Tibial nerve (tissue), 4 donors: Measurements from ENCODE around the gene HES6.

Experiments used
- CTCF ChIP-seq, 5 experiments: fragments of 200-600 bp in 3 of 5; fragments of 450-650 bp in 2 of 5; sonication (generic) in 3 of 5; IDR thresholded peaks; one replicate each; pipeline ENCODE4 v1.5.1; 2016 to 2019; ENCODE audit warnings: antibody characterized with exemption in 5 of 5, mild to moderate bottlenecking in 3 of 5, moderate library complexity in 2 of 5
- EP300 ChIP-seq, 2 donors: sonication (generic); formaldehyde crosslinking; IDR thresholded peaks; one replicate each; pipeline ENCODE4 v1.6.1; 2017; ENCODE audit warnings: antibody characterized with exemption in 2 of 2, mild to moderate bottlenecking in 1 of 2
- POLR2A ChIP-seq, 2 donors: fragments of 450-650 bp; IDR thresholded peaks; one replicate each; pipeline ENCODE4 v1.6.1; 2017; ENCODE audit warnings: antibody characterized with exemption in 2 of 2, mild to moderate bottlenecking in 2 of 2, moderate library complexity in 2 of 2

GRCh38 chr2:238225911-238226697 is 13.7 kb downstream of the HES6 start:
- TF ChIP-seq CTCF (IDR thresholded peaks at IDR 0.05) (no peak), POLR2A (IDR thresholded peaks at IDR 0.05) (no peak), EP300 (IDR thresholded peaks at IDR 0.05) (no peak)
